ENCODE results near the gene RAD51C. TPM values are rescaled to one million over a fixed set of nuclear protein-coding genes. Genes with fewer than 3 reads are reported as not detected.

RAD51C gene
- total RNA-seq, 1 donor from 2014 or later: 67.6 TPM

- no peaks in the 10 kb centered on the region for H3K4me1 Mint-ChIP-seq
- no peak overlapping the region for H3K27ac ChIP-seq
- H3K36me3 ChIP-seq: no peaks in the 10 kb centered on the region
- no peaks in the 10 kb centered on the region for H3K9me3 ChIP-seq (ENCODE audit: low read depth)
- TF ChIP-seq CTCF (IDR thresholded peaks at IDR 0.05) (peak; percentile 97), EZH2 (IDR thresholded peaks at IDR 0.05) (no peak), EZH2phosphoT487 (IDR thresholded peaks at IDR 0.05) (no peak)
- H3K27me3 ChIP-seq: no peaks in the 10 kb centered on the region
- H3K4me1 ChIP-seq: no peaks in the 10 kb centered on the region
- H3K4me3 ChIP-seq: no peak overlapping the region
- no peaks in the 10 kb centered on the region for H3K9me3 Mint-ChIP-seq
- peaks cover 2% of the 10 kb centered on the region for H3K36me3 Mint-ChIP-seq
- H2AFZ ChIP-seq (replicated peaks): no peak overlapping the region
- H3F3A ChIP-seq (ENCODE audit: low read depth): peaks cover 9% of the 10 kb centered on the region
- peak; percentile 83 for DNase-seq (ENCODE audit: low spot score)
- H3K4me2 ChIP-seq: no peak overlapping the region
- no peak overlapping the region for H3K27ac Mint-ChIP-seq
- H4K20me1 ChIP-seq (ENCODE audit: low read depth): no peaks in the 10 kb centered on the region
- H3K9ac ChIP-seq: no peak overlapping the region
- no peaks in the 10 kb centered on the region for H3K79me2 ChIP-seq (ENCODE audit: low read depth)
- H3K4me3 Mint-ChIP-seq: no peak overlapping the region
- H3K27me3 Mint-ChIP-seq (ENCODE audit: insufficient read depth, low read depth): no peaks in the 10 kb centered on the region
Observed at GRCh38 chr17:58710948-58711552, 18.6 kb downstream of the RAD51C start.

- no peak for DNase-seq (ENCODE audit: low spot score)
Observed at GRCh38 chr17:58722274-58722673, 29.9 kb downstream of the RAD51C start.

GRCh38 chr17:58722696-58723095, 30.3 kb downstream of the RAD51C start:
- H3F3A ChIP-seq (ENCODE audit: low read depth): no peaks in the 10 kb centered on the region
- no peak overlapping the region for H3K27ac ChIP-seq
- Mint-ChIP-seq H3K27ac (no peak overlapping the region), H3K36me3 (peaks cover 2% of the 10 kb centered on the region), H3K4me1 (no peaks in the 10 kb centered on the region), H3K9me3 (no peaks in the 10 kb centered on the region), H3K27me3 (ENCODE audit: insufficient read depth, low read depth) (peaks cover 2% of the 10 kb centered on the region), H3K4me3 (no peak overlapping the region)
- H3K9ac ChIP-seq: no peak overlapping the region
- no peak overlapping the region for H3K4me3 ChIP-seq
- no peaks in the 10 kb centered on the region for H3K9me3 ChIP-seq (ENCODE audit: low read depth)
- DNase-seq (ENCODE audit: low spot score): no peak
- TF ChIP-seq CTCF (IDR thresholded peaks at IDR 0.05) (no peak), EZH2 (IDR thresholded peaks at IDR 0.05) (no peak), EZH2phosphoT487 (IDR thresholded peaks at IDR 0.05) (no peak)
- peaks cover 3% of the 10 kb centered on the region for H3K36me3 ChIP-seq
- no peak overlapping the region for H3K4me2 ChIP-seq
- no peaks in the 10 kb centered on the region for H3K79me2 ChIP-seq (ENCODE audit: low read depth)
- no peaks in the 10 kb centered on the region for H3K4me1 ChIP-seq
- no peaks in the 10 kb centered on the region for H3K27me3 ChIP-seq
- H4K20me1 ChIP-seq (ENCODE audit: low read depth): no peaks in the 10 kb centered on the region
- H2AFZ ChIP-seq (replicated peaks): no peak overlapping the region

More at GRCh38 chr17:58722274-58722673, 29.9 kb downstream of the RAD51C start:
- H2AFZ ChIP-seq (replicated peaks): no peak overlapping the region
- no peaks in the 10 kb centered on the region for H3K27me3 ChIP-seq
- H3K4me1 ChIP-seq: no peaks in the 10 kb centered on the region
- no peaks in the 10 kb centered on the region for H3K4me1 Mint-ChIP-seq
- H3K27ac Mint-ChIP-seq: no peak overlapping the region
- H3K79me2 ChIP-seq (ENCODE audit: low read depth): no peaks in the 10 kb centered on the region
- peaks cover 2% of the 10 kb centered on the region for H3K27me3 Mint-ChIP-seq (ENCODE audit: insufficient read depth, low read depth)
- H3K27ac ChIP-seq: no peak overlapping the region
- H3K9me3 Mint-ChIP-seq: no peaks in the 10 kb centered on the region
- H3K36me3 Mint-ChIP-seq: peaks cover 2% of the 10 kb centered on the region
- no peak overlapping the region for H3K9ac ChIP-seq
- no peaks in the 10 kb centered on the region for H3F3A ChIP-seq (ENCODE audit: low read depth)
- H3K36me3 ChIP-seq: peaks cover 3% of the 10 kb centered on the region
- TF ChIP-seq CTCF (IDR thresholded peaks at IDR 0.05) (no peak), EZH2phosphoT487 (IDR thresholded peaks at IDR 0.05) (no peak), EZH2 (IDR thresholded peaks at IDR 0.05) (no peak)
- no peak overlapping the region for H3K4me3 ChIP-seq
- no peak overlapping the region for H3K4me3 Mint-ChIP-seq
- no peaks in the 10 kb centered on the region for H3K9me3 ChIP-seq (ENCODE audit: low read depth)
- no peaks in the 10 kb centered on the region for H4K20me1 ChIP-seq (ENCODE audit: low read depth)
- H3K4me2 ChIP-seq: no peak overlapping the region

All from neural progenitor cell (in vitro differentiated cells).